RWPE1 (cell line): ENCODE data around the gene KIF14.
A peak's percentile ranks its signal among the peaks of the same experiment; 100 is the strongest.
"Not testable (repeated sequence)": the region's sequence is repeated elsewhere in the genome, so short reads cannot be mapped to it uniquely, and the experiment has no call there.

Experiments used
- CTCF ChIA-PET: fragments of 350-600 bp; sonication (Branson Sonifier 250); formaldehyde crosslinking; extraction: SDS; loops from one replicate; lab custom pipeline; 2021; lab: Yijun Ruan, JAX
- POLR2A ChIA-PET: fragments of 400-600 bp; formaldehyde crosslinking; extraction: SDS; loops from one replicate; lab custom pipeline; 2020; ENCODE audit warnings: antibody characterized with exemption; ENCODE audit not compliant: low non-redundant PET; lab: Yijun Ruan, JAX
- DNase-seq: peaks from one replicate; pipeline ENCODE4 v3.0.0; 2012; ENCODE audit warnings: low spot score
- H3K27ac ChIP-seq: fragments of 450-650 bp; 2 replicates; pipeline ENCODE4 v1.5.1; 2017
- TF ChIP-seq, protein P1 (sequence below): fragments of 450-650 bp; conservative IDR thresholded peaks from 2 replicates; pipeline ENCODE4 v1.5.1; 2017; ENCODE audit warnings: low read depth, mild to moderate bottlenecking

The KIF14 gene

DNA sequence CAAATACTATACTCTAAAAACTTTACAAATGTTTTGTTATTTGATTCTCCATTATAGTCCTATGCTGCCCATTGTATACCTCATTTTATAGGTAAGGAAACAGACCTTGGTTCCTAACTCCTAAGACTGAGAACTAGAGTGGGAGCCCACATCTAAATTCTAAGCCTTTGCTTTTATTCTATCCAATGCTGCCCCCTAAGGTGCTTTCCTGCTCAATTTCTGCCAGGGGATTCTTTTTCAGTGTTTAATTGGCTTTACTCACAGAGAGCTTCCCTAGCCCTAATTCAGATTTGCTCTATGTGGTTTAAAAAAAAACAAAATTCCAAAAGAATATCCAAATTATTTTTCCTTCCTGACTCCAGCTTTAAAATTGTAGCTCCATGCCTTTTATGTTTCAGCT, 64.5 kb downstream of the KIF14 start:
- POLR2A ChIA-PET, result no interaction called here
- H3K27ac ChIP-seq, result no peak overlapping the region
- CTCF ChIA-PET, result interaction anchor here (0.6 to 1.6 kb wide), 6 partner anchors 15 to 1571 kb away, joined by 3 to 6 read pairs (median 3); no protein-coding TSS in a partner anchor
- TF ChIP-seq, protein P1, sequence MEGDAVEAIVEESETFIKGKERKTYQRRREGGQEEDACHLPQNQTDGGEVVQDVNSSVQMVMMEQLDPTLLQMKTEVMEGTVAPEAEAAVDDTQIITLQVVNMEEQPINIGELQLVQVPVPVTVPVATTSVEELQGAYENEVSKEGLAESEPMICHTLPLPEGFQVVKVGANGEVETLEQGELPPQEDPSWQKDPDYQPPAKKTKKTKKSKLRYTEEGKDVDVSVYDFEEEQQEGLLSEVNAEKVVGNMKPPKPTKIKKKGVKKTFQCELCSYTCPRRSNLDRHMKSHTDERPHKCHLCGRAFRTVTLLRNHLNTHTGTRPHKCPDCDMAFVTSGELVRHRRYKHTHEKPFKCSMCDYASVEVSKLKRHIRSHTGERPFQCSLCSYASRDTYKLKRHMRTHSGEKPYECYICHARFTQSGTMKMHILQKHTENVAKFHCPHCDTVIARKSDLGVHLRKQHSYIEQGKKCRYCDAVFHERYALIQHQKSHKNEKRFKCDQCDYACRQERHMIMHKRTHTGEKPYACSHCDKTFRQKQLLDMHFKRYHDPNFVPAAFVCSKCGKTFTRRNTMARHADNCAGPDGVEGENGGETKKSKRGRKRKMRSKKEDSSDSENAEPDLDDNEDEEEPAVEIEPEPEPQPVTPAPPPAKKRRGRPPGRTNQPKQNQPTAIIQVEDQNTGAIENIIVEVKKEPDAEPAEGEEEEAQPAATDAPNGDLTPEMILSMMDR, result no peak
- DNase-seq, result no peak

DNA sequence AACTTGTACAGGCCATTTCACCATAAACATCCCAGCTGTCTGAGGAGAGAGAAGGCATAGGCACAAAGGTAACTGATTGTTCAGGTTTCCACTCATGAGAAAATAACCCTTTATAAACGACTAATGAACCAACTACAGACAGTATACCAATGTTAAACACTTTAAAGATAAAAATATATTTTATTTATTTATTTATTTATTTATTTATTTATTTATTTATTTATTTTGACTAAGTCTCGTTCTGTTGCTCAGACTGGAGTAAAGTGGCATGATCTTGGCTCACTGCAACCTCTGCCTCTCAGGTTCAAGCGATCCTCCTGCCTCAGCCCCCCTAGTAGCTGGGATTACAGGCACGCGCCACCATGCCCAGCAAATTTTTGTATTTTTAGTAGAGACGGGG, 67.8 kb downstream of the KIF14 start:
- not testable (repeated sequence) for H3K27ac ChIP-seq, DNase-seq
- ChIA-PET CTCF (interaction anchor here (0.6 kb wide), 2 partner anchors 20 to 1679 kb away, joined by 3 to 4 read pairs; no protein-coding TSS in a partner anchor), POLR2A (interaction anchor here (0.5 kb wide), 1 partner anchor 17 kb away, joined by 3 read pairs; no protein-coding TSS in a partner anchor)

DNA sequence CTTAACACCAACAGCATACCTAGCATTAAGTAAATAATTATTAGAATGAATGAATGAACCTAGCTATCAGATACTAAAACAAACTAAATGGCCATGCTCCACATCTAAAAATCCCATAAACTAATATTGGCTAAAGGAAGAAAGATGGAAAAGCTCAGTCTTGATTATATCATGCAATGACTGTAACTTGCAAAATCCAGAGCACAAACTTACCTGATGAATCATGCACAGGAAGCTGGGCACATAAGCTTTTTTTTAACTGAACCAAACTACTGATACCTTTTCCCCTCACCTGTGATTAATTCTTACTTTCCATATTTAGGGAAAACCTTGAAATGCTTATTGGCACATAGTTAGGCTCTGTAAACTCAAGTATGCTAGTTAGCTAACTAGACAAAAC, 70.2 kb downstream of the KIF14 start:
- no peak overlapping the region for H3K27ac ChIP-seq
- TF ChIP-seq, protein P1, result no peak
- ChIA-PET POLR2A (interaction anchor here (0.9 kb wide), 1 partner anchor 12 kb away, joined by 3 read pairs; no protein-coding TSS in a partner anchor), CTCF (interaction anchor here (0.6 to 0.9 kb wide), 3 partner anchors 15 to 144 kb away, joined by 4 to 6 read pairs (median 4); no protein-coding TSS in a partner anchor)
- DNase-seq, result peak; percentile 79

DNA sequence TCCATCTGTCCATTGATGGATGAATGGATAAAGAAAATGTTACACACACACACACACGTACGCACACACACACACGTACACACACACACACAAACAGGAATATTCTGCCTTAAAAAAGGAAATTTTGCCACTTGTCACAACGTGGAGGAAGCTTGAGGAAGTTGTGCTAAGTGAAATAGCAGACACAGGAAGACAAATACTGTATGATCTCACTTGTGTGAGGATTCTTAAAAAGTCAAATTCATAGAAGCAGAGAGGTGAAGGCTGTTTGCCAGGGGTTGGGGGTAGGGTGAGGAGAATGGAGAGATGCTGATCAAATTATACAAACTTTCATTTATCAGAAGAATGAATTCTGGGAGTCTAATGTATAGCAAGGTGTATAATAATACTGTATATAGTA, 73.2 kb downstream of the KIF14 start:
- POLR2A ChIA-PET, result no interaction called here
- CTCF ChIA-PET, result interaction anchor here (0.6 to 2.0 kb wide), 3 partner anchors 11 to 645 kb away, joined by 3 to 5 read pairs (median 3); no protein-coding TSS in a partner anchor
- H3K27ac ChIP-seq, result no peak overlapping the region
- TF ChIP-seq, protein P1, result no peak
- no peak for DNase-seq

DNA sequence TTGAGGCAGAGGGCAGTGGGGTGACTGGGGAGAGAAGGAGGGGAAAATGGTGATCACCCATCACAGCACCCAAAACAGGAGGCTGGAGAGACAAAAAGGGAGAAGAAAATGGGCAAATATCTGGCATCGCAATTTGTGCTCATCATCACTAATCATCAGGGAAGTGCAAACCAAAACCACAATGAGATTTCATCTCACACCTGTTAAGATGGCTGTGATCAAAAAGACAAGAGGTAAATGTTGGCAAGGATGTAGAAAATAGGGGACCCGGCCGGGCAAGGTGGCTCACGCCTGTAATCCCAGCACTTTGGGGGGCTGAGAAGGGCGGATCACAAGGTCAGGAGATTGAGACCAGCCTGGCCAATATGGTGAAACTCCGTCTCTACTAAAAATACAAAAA, 74.0 kb downstream of the KIF14 start:
- no peak overlapping the region for H3K27ac ChIP-seq
- DNase-seq, result no peak
- CTCF ChIA-PET, result interaction anchor here (0.6 to 2.0 kb wide), 2 partner anchors 12 to 25 kb away, joined by 3 to 5 read pairs; no protein-coding TSS in a partner anchor
- POLR2A ChIA-PET, result no interaction called here
- TF ChIP-seq, protein P1, result no peak

DNA sequence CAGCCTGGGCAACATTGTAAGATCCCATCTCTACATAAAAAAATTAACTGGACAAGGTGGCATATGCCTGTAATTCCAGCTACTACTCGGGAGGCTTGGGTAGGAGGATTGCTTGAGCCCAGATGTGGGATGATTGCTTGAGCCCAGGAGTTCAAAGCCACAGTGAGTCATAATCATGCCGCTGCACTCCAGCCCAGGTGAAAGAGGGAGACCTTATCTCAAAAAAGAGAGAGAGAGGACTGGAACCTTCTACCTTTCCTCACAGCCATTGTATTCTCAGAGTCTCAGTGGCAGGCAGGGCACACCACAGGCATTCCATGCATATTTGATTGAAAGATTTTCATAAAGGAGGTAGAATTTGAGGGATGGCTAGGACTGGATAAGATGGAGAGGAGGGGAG, 78.4 kb downstream of the KIF14 start:
- DNase-seq, result no peak
- ChIA-PET CTCF (no interaction called here), POLR2A (no interaction called here)
- no peak overlapping the region for H3K27ac ChIP-seq
- TF ChIP-seq, protein P1, result no peak

DNA sequence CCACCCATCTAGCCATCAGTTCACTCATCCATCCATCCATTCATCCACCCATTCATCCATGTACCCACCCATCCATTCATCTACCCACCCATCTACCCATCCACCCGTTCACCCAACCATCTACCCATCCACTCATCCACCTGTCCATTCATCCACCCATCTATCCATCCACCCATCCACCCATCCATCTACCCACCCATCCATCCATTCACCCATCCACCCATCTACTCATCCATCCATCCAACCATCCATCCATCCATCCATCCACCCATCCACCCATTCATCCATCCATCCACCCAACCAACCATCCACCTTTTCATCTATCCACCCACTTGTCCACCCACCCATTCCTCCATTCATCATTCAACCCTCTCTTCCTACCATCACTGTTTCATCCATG, 80.3 kb downstream of the KIF14 start:
- POLR2A ChIA-PET, result no interaction called here
- no peak for DNase-seq
- H3K27ac ChIP-seq, result no peak overlapping the region
- TF ChIP-seq, protein P1, result no peak
- CTCF ChIA-PET, result interaction anchor here (1.2 kb wide), 1 partner anchor 16 kb away, joined by 3 read pairs; no protein-coding TSS in a partner anchor
